PC-3 (cell line): ENCODE results near the gene NTN5.

Experiments used
- CTCF ChIP-seq: fragments of 300-600 bp; sonication (generic); conservative IDR thresholded peaks from 2 replicates; pipeline ENCODE4 v1.5.1; 2017; ENCODE audit warnings: antibody characterized with exemption, low read depth, mild to moderate bottlenecking, low read length
- EZH2 ChIP-seq: fragments of 300-600 bp; sonication (generic); IDR thresholded peaks from one replicate; pipeline ENCODE4 v1.6.1; 2017; ENCODE audit warnings: antibody characterized with exemption, mild to moderate bottlenecking, low read length; ENCODE audit not compliant: unreplicated experiment
- EZH2phosphoT487 ChIP-seq: fragments of 300-600 bp; sonication (generic); IDR thresholded peaks from 2 replicates; pipeline ENCODE4 v1.6.1; 2018; ENCODE audit warnings: mild to moderate bottlenecking, antibody characterized with exemption, low read length, borderline replicate concordance

GRCh38 chr19:48631225-48631624 is 41.6 kb downstream of the NTN5 start:
- TF ChIP-seq CTCF (no peak), EZH2 (no peak), EZH2phosphoT487 (no peak)
